GM12865 (cell line): ENCODE data around the gene FBXL17.

Source experiments
- DNase-seq: peaks from one replicate; pipeline ENCODE4 v3.0.0; 2010; ENCODE audit warnings: low read depth
- H3K4me3 ChIP-seq: 2 replicates; pipeline ENCODE4 v1.5.1; 2011; ENCODE audit warnings: mild to moderate bottlenecking, low read depth, low read length, control low read depth
- CTCF ChIP-seq: IDR thresholded peaks from 2 replicates; pipeline ENCODE4 v1.5.1; 2011; ENCODE audit warnings: low read length, control low read depth, low read depth, inconsistent platforms; ENCODE audit not compliant: insufficient read depth; ENCODE audit errors: missing control alignments

FBXL17 gene

DNA sequence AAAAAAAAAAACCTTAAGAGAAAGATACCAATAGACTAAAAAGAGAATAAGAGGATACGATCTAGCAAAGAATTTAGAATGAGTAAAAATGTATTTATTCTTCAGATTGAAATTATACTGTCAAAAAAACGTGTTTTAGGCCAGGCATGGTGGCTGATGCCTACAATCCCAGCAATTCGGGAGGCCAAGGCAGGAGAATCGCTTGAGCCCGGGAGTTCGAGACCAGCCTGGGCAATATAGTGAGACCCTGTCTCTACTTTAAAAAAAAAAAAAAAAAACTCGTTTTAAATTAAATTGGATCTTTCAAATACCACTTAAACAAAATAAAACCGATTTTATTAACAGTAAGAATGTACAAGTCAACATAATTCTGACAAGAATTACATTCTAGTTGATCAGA, 41.8 kb downstream of the FBXL17 start:
- TF ChIP-seq CTCF: no peak
- DNase-seq: no peak

GRCh38 chr5:108339220-108339619, 42.7 kb downstream of the FBXL17 start:
- no peak for DNase-seq
- no peak for TF ChIP-seq CTCF
- H3K4me3 ChIP-seq: no peak overlapping the region

More for the DNA sequence above, 41.8 kb downstream of the FBXL17 start:
- no peak overlapping the region for H3K4me3 ChIP-seq

- TF ChIP-seq CTCF: no peak
- DNase-seq: no peak
- H3K4me3 ChIP-seq: no peak overlapping the region
Observed at GRCh38 chr5:108334225-108334624, 47.7 kb downstream of the FBXL17 start.

- H3K4me3 ChIP-seq: no peak overlapping the region
- TF ChIP-seq CTCF: no peak
- DNase-seq: no peak
Observed at GRCh38 chr5:108326982-108327381, 54.9 kb downstream of the FBXL17 start.

DNA sequence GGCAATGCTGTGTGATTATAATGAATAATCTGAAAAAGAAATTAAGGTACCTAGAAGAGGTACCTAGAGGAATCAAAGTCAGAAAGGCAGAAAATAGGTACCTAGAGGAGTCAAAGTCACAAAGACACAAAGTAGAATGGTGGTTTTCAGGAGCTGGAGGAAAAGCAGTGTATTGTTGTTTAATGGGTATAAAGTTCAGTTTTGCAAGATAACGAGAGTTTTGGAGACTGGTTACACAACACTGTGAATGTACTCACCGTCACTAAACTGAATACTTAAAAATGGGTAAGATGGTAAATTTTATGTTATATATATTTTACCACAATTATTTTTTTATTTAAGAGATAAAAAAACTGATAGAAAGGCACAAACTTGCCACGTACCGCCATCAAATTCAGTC, 57.0 kb downstream of the FBXL17 start:
- no peak for TF ChIP-seq CTCF
- DNase-seq: no peak
- no peak overlapping the region for H3K4me3 ChIP-seq

GRCh38 chr5:108321341-108321740, 60.6 kb downstream of the FBXL17 start:
- TF ChIP-seq CTCF: no peak
- no peak overlapping the region for H3K4me3 ChIP-seq
- DNase-seq: no peak

DNA sequence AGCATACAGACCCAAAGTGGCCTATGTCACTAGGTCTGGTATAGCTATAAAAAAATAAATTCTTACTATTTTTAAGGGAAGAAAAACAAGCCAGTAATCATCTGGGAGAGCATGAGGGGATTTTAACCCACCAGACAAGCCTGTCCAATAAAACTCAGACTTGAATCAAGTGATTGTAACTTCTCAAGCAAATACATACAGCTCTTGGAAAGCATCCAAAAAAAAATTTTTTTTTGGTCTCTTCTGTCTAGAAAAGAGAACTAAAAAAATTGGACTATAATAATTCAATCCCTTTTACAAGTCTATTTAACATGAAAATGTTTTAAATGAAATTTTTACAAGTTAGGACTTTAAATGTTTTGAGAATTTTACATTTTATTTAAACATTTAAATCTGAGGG, 61.7 kb downstream of the FBXL17 start:
- no peak overlapping the region for H3K4me3 ChIP-seq
- no peak for TF ChIP-seq CTCF
- DNase-seq: no peak
